Natural killer cell (primary cell): Measurements from ENCODE around the gene BATF. TPM values are rescaled to one million over a fixed set of nuclear protein-coding genes. Genes with fewer than 3 reads are reported as not detected.
A peak's percentile ranks its signal among the peaks of the same experiment; 100 is the strongest.

ENCODE experiments used
- ATAC-seq, 3 donors: fragments of 150-1000 bp in 2 of 3; fragments of 200-7000 bp in 1 of 3; cut with Tn5 transposase; 1 replicate in 1 of 3; 2 replicates in 2 of 3; pipeline ENCODE4 v1.10.0; 2021; ENCODE audit warnings: mild to moderate bottlenecking in 2 of 3, moderate library complexity in 2 of 3
- DNase-seq, 2 donors: peaks; one replicate each; pipeline versions ENCODE4 v3.0.0 to v3.0.0-alpha.2; 2013 to 2021; ENCODE audit warnings: mixed read lengths in 1 of 2
- H3K27ac ChIP-seq: one replicate; pipeline ENCODE4 v1.5.1; 2013; ENCODE audit warnings: mild to moderate bottlenecking, low read length
- H3K27me3 ChIP-seq: one replicate; pipeline ENCODE4 v1.6.1; 2013; ENCODE audit warnings: low read length; ENCODE audit not compliant: control insufficient read depth, insufficient read depth
- H3K36me3 ChIP-seq: one replicate; pipeline ENCODE4 v1.6.1; 2013; ENCODE audit warnings: low read length; ENCODE audit not compliant: control insufficient read depth, insufficient read depth
- H3K4me1 ChIP-seq: one replicate; pipeline ENCODE4 v1.6.1; 2013; ENCODE audit warnings: low read length; ENCODE audit not compliant: control insufficient read depth, insufficient read depth
- H3K4me3 ChIP-seq: one replicate; pipeline ENCODE4 v1.5.1; 2013; ENCODE audit warnings: low read length
- H3K9me3 ChIP-seq: one replicate; pipeline ENCODE4 v1.6.1; 2013; ENCODE audit warnings: low read length; ENCODE audit not compliant: control insufficient read depth, insufficient read depth
- H3K27ac Mint-ChIP-seq, 2 donors: one replicate each; pipeline ENCODE4 v1.8.0; 2022; ENCODE audit warnings: mild to moderate bottlenecking in 2 of 2, mixed read lengths in 2 of 2, moderate library complexity in 1 of 2
- H3K27me3 Mint-ChIP-seq, 2 donors: one replicate each; pipeline ENCODE4 v1.8.0; 2022; ENCODE audit warnings: low read depth in 2 of 2, mixed read lengths in 2 of 2
- H3K36me3 Mint-ChIP-seq: one replicate; pipeline ENCODE4 v1.8.0; 2022; ENCODE audit warnings: mixed read lengths
- H3K4me1 Mint-ChIP-seq, 2 donors: one replicate each; pipeline ENCODE4 v1.8.0; 2022; ENCODE audit warnings: mixed read lengths in 2 of 2
- H3K4me3 Mint-ChIP-seq: one replicate; pipeline ENCODE4 v1.8.0; 2022; ENCODE audit warnings: mild to moderate bottlenecking, moderate library complexity, mixed read lengths
- H3K9me3 Mint-ChIP-seq, 2 donors: one replicate each; pipeline ENCODE4 v1.8.0; 2022; ENCODE audit warnings: mixed read lengths in 2 of 2
- CTCF ChIP-seq: fragments of 200-600 bp; IDR thresholded peaks from one replicate; pipeline ENCODE4 v1.8.0; 2022; ENCODE audit warnings: antibody characterized with exemption
- WGBS: methylation state at CpG from one replicate; pipeline ENCODE4 v1.1.7; 2013; ENCODE audit warnings: missing lambda C conversion rate; ENCODE audit not compliant: insufficient coverage; 5-methylcytosine and 5-hydroxymethylcytosine counted together
- intact Hi-C: fragments of 100-400 bp; cut with micrococcal nuclease; formaldehyde crosslinking; loops from one replicate; pipeline ENCODE4 v1.14.2; 2022
- total RNA-seq, 4 donors: library from RNA; stranded (reverse); fragments of 120-200 nt in 1 of 4; gene quantifications; one replicate each; pipeline versions ENCODE4 v1.2.3 to v1.2.4, GENCODE V29; 2013 to 2022

The BATF gene
- total RNA-seq, 3 donors from 2014 or later (not counting 1 experiment from before 2014, with no cell fraction given): 12.6 to 32.5 (median 21.4) TPM

GRCh38 chr14:75559045-75559444, 36.8 kb downstream of the BATF start:
- whole genome bisulfite sequencing: 84% methylated on average over 6 of the region's 6 CpGs
- Histone ChIP-seq H3K27me3 (no peaks in the 10 kb centered on the region), H3K27ac (no peak overlapping the region), H3K36me3 (no peaks in the 10 kb centered on the region), H3K4me3 (no peak overlapping the region), H3K9me3 (no peaks in the 10 kb centered on the region), H3K4me1 (peaks cover 5% of the 10 kb centered on the region)
- DNase-seq: no peak
- Mint-ChIP-seq H3K27ac (no peak overlapping the region), H3K27me3 (no peaks in the 10 kb centered on the region), H3K9me3 (no peaks in the 10 kb centered on the region), H3K4me3 (no peak overlapping the region), H3K4me1 (peaks cover 5 to 7% of the 10 kb centered on the region in 2 donors), H3K36me3 (no peaks in the 10 kb centered on the region)
- no peak for TF ChIP-seq CTCF
- intact Hi-C loops: loop anchor here (5.0 kb wide), 1 partner anchor 37 kb away; the partner anchor contains the start of gene BATF
- no peak for ATAC-seq

GRCh38 chr14:75559451-75560222, 37.4 kb downstream of the BATF start:
- intact Hi-C loops: loop anchor here (5.0 kb wide), 3 partner anchors 37 to 427 kb away; partner anchors contain the start of gene BATF
- Histone ChIP-seq H3K9me3 (no peaks in the 10 kb centered on the region), H3K4me3 (no peak overlapping the region), H3K27me3 (no peaks in the 10 kb centered on the region), H3K27ac (no peak overlapping the region), H3K4me1 (peaks cover 5% of the 10 kb centered on the region), H3K36me3 (no peaks in the 10 kb centered on the region)
- Mint-ChIP-seq H3K36me3 (no peaks in the 10 kb centered on the region), H3K4me3 (no peak overlapping the region), H3K27me3 (no peaks in the 10 kb centered on the region), H3K4me1 (peaks cover 5 to 7% of the 10 kb centered on the region in 2 donors), H3K9me3 (no peaks in the 10 kb centered on the region), H3K27ac (no peak overlapping the region)
- DNase-seq (no peak), ATAC-seq (no peak)
- 74% methylated on average over 6 of the region's 6 CpGs for whole genome bisulfite sequencing
- no peak for TF ChIP-seq CTCF

GRCh38 chr14:75561013-75561432, 38.8 kb downstream of the BATF start:
- Histone ChIP-seq H3K27ac (no peak overlapping the region), H3K27me3 (no peaks in the 10 kb centered on the region), H3K4me1 (peaks cover 5% of the 10 kb centered on the region), H3K4me3 (no peak overlapping the region), H3K36me3 (no peaks in the 10 kb centered on the region), H3K9me3 (no peaks in the 10 kb centered on the region)
- peak; percentile 81 for TF ChIP-seq CTCF
- H3K27me3 Mint-ChIP-seq: no peaks in the 10 kb centered on the region
- H3K4me1 Mint-ChIP-seq: peaks cover 1 to 7% of the 10 kb centered on the region in 2 donors
- DNase-seq: peak; percentile 26 to 76
- 9% methylated on average over 6 of the region's 6 CpGs for WGBS
- no peaks in the 10 kb centered on the region for H3K36me3 Mint-ChIP-seq
- no peak overlapping the region for H3K4me3 Mint-ChIP-seq
- H3K27ac Mint-ChIP-seq: no peak overlapping the region
- ATAC-seq: peak in 2 of 3 donors; percentile 64 to 77
- intact Hi-C loops: loop anchor here (5.0 kb wide), 2 partner anchors 254 to 429 kb away; no protein-coding TSS in a partner anchor
- no peaks in the 10 kb centered on the region for H3K9me3 Mint-ChIP-seq
